IMR-90 (cell line): ENCODE data around the gene PDZRN3.

Experiments
- RFX5 ChIP-seq: IDR thresholded peaks from 2 replicates; pipeline ENCODE4 v1.8.0; 2012; ENCODE audit warnings: low read depth, mild to moderate bottlenecking, low read length, moderate library complexity
- TF ChIP-seq, protein P1 (sequence below): conservative IDR thresholded peaks from 2 replicates; pipeline ENCODE4 v1.5.1; 2012; ENCODE audit warnings: mild to moderate bottlenecking, low read depth, low read length, improper control_type of control experiment

DNA sequence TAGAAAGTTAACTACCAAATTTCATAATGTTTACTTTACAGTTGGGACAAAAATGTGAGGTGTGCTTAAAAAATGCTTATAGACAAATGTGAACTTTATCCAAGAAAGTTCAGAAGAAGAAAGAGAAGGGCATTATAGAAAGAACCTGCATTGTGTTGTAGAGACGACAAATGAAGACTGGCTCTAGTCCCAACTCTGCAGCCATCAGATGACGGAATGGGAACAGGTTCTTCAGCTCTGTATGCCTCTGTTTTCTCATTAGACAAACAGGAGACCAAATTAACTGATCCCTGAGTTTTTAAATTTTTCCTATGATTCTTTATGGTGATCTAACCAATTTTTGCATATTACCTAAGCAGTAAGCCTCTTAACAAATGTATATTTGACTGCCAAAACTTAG, 49.2 kb downstream of the PDZRN3 start:
- TF ChIP-seq, protein P1, sequence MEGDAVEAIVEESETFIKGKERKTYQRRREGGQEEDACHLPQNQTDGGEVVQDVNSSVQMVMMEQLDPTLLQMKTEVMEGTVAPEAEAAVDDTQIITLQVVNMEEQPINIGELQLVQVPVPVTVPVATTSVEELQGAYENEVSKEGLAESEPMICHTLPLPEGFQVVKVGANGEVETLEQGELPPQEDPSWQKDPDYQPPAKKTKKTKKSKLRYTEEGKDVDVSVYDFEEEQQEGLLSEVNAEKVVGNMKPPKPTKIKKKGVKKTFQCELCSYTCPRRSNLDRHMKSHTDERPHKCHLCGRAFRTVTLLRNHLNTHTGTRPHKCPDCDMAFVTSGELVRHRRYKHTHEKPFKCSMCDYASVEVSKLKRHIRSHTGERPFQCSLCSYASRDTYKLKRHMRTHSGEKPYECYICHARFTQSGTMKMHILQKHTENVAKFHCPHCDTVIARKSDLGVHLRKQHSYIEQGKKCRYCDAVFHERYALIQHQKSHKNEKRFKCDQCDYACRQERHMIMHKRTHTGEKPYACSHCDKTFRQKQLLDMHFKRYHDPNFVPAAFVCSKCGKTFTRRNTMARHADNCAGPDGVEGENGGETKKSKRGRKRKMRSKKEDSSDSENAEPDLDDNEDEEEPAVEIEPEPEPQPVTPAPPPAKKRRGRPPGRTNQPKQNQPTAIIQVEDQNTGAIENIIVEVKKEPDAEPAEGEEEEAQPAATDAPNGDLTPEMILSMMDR, result no peak
- TF ChIP-seq RFX5, result no peak
